Fibroblast of upper back skin (primary cell): ENCODE results near the gene KMT5B.
"Not testable (repeated sequence)": the region's sequence is repeated elsewhere in the genome, so short reads cannot be mapped to it uniquely, and the experiment has no call there.

ENCODE experiments used
- DNase-seq: peaks from one replicate; pipeline ENCODE4 v3.0.0-alpha.2; 2013

Gene KMT5B

DNA sequence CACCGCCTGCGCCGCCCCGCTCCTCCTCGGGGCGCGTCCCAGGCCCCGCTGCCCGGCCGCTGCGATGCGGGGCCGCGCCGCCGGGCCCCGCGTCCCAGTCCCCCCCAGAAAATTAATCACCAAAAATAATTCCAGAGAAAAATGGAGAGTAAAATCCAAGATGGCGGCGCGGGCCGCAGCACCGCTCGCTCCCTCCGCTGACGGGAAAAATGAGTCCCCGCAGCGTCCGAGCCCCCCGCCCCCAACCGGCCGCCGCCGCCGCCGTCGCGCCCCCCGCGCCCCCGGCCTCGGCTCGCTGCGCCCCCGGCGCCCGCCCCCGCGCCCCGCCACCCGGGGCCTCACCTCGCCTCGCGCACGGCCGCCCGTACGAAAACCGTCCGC, at the start of gene KMT5B:
KMT5B (minus strand) TSS at position 162 of the 381 bp plus-strand sequence. CDS start 23,220 bp downstream, outside the sequence.
- DNase-seq, result peak; percentile 54

DNA sequence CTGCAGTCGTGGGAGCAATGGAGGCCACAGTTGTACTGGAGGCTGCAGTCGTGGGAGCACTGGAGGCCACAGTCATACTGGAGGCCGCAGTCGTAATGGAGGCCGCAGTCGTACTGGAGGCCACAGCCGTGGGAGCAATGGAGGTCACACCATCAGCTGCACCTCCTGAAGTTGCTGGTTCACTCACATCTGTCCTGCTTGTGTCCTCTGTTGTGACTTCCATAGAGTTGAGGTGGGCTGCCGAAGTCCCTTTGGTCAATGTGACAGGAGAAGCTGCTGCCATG, 49.4 kb upstream of the KMT5B start:
- no peak for DNase-seq

GRCh38 chr11:68261749-68262543, 48.9 kb upstream of the KMT5B start:
- DNase-seq, result no peak

DNA sequence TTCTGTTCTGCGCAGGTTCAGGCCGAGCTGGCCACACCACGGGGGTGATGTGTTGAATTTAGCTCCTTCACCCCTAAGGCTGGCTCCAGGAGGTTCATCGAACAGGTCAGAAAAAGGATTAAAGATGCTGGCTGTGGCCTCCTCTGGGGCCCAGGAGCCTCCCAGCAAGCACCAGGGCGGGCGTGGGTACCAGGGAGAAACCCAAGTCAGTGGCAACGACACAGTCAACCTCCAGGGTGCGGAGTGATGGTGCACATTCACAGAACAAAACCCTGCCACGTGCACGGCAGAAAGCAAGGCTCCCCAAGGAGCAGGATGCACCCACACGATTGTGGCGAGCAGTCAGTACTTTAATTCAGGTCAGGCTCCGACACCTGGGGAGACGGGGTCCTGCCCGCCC, 47.9 kb upstream of the KMT5B start:
- no peak for DNase-seq

- DNase-seq, result no peak
Observed at GRCh38 chr11:68260484-68260883, 47.4 kb upstream of the KMT5B start.

DNA sequence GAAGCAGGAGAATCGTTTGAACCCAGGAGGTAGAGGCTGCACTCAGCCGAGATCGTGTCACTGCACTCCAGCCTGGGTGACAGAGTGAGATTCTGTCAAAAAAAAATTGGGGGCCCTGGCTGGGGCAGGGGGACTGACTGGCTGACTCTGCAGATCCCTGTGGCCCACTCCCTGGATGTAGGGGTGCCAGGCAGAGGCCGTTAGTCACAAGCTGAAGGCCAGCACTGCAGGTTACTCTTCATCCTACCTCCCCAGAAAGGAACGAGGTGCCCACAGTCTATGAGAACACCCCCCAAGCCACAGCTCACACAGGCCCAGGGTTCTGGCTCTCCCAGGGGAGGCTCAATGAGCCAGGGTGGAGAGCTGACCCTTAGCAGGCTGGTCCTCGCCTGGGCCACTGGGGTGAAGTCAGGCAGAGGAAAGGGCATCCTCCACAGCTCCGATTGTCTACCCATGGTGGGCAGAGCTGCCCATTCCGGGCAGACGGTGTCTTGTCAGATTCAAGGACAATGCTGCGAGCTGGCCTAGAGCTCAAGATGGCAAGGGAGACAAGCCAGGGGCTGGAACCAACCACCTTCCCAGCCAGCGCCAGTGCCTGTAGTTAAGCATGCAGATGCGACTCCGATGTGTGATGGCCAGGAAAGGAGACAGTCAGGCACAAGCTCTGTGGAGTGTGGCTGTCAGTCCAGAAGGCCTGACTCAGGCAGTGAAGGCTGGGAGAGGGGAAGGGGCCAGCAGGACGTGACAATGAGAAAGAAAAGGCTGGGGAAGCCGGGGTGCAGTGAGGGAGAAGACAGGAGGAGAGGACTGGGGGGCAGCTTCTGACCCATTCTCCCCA, 46.2 kb upstream of the KMT5B start:
- DNase-seq, result no peak

DNA sequence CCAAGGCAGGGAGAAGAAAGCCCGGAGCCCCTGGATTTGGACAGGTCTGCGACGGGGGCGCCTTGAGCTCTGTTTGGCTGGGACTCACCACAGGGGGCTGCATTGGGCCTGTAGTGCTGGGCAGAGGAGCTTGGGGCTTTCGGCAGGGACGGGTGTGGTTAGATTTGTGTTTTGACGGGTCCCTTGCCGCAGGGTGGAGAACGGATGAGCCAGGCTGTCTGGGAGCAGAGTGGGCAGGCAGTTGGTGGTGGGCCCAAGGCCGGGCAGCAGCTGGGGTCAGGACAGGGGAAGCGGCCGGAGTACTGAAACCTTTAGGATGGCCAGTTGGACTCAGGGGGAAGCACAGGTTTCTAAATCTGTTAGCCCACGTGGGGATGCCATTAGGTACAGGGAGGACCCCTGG, 45.3 kb upstream of the KMT5B start:
- no peak for DNase-seq

GRCh38 chr11:68257477-68258362, 44.6 kb upstream of the KMT5B start:
- peak; percentile 92 for DNase-seq

GRCh38 chr11:68256331-68256741, 43.2 kb upstream of the KMT5B start:
- peak; percentile 82 for DNase-seq

- peak; percentile 68 for DNase-seq
Observed at GRCh38 chr11:68255526-68255925, 42.4 kb upstream of the KMT5B start.

- no peak for DNase-seq
Observed at GRCh38 chr11:68254421-68254820, 41.3 kb upstream of the KMT5B start.

GRCh38 chr11:68251765-68252164, 38.7 kb upstream of the KMT5B start:
- DNase-seq, result no peak

DNA sequence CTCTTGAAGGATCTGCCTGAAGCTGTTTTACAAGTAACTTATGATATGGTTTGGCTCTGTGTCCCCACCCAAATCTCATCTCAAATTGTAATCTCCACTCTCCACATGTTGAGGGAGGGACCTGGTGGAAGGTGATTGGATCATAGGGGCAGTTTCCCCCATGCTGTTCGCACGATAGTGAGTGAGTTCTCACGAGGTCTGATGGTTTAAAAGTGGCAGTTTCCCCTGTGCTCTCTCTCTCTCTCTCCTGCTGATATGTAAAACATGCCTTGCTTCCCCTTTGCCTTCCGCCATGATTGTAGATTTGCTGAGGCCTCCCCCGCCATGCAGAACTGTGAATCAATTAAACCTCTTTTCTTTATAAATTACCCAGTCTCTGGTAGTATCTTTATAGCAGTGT, 31.8 kb upstream of the KMT5B start:
- DNase-seq, result not testable (repeated sequence)

DNA sequence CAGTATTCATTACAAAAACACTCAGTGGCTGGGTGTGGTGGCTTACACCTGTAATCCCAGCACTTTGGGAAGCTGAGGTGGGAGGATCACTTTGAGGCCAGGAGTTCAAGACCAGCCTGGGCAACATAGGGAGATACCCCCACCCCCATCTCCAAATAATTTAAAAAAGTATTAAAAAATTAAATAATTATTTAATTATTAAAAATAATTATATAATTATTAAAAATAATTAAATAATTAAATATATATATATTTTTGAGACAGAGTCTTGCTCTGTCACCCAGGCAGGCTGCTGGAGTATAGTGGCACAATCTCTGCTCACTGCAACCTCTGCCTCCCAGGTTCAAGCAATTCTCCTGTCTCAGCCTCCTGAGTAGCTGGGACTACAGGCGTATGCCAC, 30.8 kb upstream of the KMT5B start:
- DNase-seq, result not testable (repeated sequence)

DNA sequence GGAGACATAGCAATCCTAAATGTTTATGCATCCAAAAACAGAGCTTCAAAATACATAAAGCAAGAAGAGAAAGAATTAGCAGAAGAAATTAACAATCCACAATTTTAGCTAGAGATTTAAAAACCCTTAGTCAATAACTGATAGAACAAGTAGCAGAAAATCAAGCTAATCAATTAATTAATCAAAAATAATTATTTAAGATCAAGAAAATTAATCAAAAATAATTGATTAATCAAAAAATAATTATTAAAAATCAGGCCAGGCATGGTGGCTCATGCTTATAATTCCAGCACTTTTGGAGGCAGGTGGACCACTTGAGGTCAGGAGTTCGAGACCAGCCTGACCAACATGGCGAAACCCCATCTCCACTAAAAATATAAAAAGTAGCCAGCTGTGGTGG, 29.5 kb upstream of the KMT5B start:
- DNase-seq, result no peak

DNA sequence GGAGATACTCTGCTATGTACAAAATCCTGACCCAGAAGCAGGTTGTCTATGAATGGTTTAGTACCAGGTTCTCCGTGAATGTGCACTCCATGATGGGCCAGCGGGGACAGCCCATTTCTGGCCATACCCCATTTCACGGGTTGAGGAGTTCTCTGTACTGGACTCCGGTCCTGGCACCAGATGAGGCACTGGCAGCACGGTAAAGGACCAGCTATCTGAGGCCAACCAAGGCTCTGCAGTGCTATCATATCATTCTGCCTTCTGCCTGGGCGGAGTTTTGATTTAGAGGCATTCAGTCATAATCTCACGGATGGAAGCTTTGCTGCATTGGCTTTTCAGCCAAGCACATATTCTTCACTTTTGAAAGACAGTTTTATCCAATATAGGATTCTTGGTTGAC, 18.5 kb upstream of the KMT5B start:
- no peak for DNase-seq

DNA sequence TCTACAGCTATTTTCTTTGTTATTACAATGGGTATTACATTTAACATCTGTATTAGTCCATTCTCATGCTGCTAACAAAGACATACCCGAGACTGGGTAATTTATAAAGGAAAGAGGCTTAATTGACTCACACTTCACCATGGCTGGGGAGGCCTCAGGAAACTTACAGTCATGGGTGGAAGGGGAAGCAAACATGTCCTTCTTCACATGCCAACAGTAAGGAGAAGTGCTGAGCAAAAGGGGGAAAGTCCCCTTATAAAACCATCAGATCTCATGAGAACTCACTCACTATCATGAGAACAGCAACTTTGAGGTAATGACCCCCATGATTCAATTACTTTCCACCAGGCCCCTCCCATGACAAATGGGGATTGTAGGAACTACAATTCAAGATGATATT, 16.5 kb upstream of the KMT5B start:
- no peak for DNase-seq

DNA sequence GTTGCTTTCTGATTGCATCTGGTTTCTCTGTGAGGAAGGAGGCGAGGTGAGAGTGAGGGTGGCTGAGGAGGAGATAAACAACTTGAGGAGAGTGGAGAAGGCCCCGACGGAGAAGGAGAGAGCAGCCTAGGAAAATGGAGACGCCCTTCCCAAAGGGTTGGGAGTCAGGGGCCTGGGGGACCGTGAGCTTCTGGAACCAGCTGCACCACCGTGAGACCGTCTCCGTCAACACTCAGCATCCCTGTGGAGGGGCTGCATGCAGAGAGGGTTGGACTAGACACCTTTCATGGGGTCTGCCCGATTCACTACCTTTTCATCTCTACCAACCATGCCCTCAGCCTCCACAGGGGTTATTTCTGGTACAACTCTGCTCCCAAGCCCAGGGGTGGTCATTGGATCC, 13.3 kb upstream of the KMT5B start:
- DNase-seq, result no peak

DNA sequence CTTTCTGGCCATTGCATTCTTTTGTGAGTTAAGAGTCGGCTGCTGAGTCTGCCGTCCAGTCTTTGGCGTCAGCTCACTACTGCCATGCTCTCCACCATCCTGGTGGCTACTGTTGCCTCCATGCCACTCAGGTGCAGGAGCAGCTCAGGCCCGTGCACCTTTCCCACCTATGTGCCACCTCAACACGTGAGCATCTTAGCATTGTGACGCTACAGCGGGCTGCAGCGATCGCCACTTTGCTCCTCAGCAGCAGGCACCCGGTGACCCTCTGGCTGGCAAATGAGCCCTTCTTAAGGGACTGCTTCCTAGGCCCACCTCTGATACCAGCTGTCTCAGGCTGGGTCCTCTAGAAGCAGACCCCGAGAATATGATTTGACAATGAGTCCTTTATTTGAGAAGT, 11.5 kb upstream of the KMT5B start:
- DNase-seq, result no peak

GRCh38 chr11:68223275-68223674, 10.2 kb upstream of the KMT5B start:
- no peak for DNase-seq

DNA sequence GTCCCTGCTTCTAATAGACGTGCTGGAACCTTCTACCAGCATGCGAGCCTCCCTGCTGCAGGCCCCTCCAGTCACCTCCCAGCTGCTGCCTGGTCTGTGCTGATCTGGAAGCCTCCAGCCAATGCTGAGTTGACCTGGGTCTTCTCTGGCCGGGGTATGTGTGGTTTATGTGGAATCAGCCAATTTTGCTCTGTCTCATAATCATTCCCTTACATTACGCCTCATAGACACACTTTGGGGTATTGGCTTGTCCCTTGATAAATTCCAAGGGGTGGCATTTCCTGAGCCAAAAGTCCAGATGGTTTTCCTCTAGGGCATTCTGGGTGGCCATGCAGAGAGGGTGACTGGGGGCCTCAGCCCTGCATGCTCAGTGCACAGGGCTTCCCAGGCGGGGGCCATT, 8.3 kb upstream of the KMT5B start:
- no peak for DNase-seq

- DNase-seq, result no peak
Observed at GRCh38 chr11:68216171-68216938, 3.3 kb upstream of the KMT5B start.
